SK-N-MC (cell line): ENCODE data around the gene DST.
"Not testable (repeated sequence)": the region's sequence is repeated elsewhere in the genome, so short reads cannot be mapped to it uniquely, and the experiment has no call there.

Experiments used
- DNase-seq: peaks from one replicate; pipeline ENCODE4 v3.0.0-alpha.2; 2011; ENCODE audit warnings: low read depth, low spot score
- H3K27ac ChIP-seq: fragments of 200-600 bp; sonication (generic); 2 replicates; pipeline ENCODE4 v1.5.1; 2016; ENCODE audit warnings: mixed run types
- H3K36me3 ChIP-seq: fragments of 200-600 bp; sonication (generic); 2 replicates; pipeline ENCODE4 v1.6.1; 2017; ENCODE audit warnings: antibody characterized with exemption, low read length, mixed read lengths; ENCODE audit not compliant: insufficient read depth
- H3K4me3 ChIP-seq: fragments of 200-600 bp; sonication (generic); 2 replicates; pipeline ENCODE4 v1.5.1; 2016
- H3K9ac ChIP-seq: fragments of 200-600 bp; sonication (generic); 2 replicates; pipeline ENCODE4 v1.8.0; 2017; ENCODE audit warnings: mixed run types, mixed read lengths; ENCODE audit not compliant: insufficient read length
- H3K9me3 ChIP-seq: fragments of 200-600 bp; sonication (generic); 2 replicates; pipeline ENCODE4 v1.6.1; 2017; ENCODE audit warnings: low read depth, mild to moderate bottlenecking, antibody characterized with exemption, low read length, moderate library complexity, mixed read lengths
- EZH2 ChIP-seq: fragments of 200-600 bp; sonication (generic); IDR thresholded peaks from one replicate; pipeline ENCODE4 v1.6.1; 2017; ENCODE audit warnings: antibody characterized with exemption
- FOXP2 ChIP-seq: optimal IDR thresholded peaks from 2 replicates; pipeline ENCODE3; 2011; ENCODE audit warnings: mild to moderate bottlenecking, moderate library complexity; ENCODE audit not compliant: insufficient read depth; ENCODE audit errors: extremely low read length, control extremely low read depth
- POLR2AphosphoS5 ChIP-seq: IDR thresholded peaks from 2 replicates; pipeline ENCODE4 v1.6.1; 2012; ENCODE audit warnings: mild to moderate bottlenecking, low read depth, low read length, borderline replicate concordance

DST gene

GRCh38 chr6:56567501-56567900, 75.2 kb downstream of the DST start:
- Histone ChIP-seq H3K9ac (no peak overlapping the region), H3K27ac (no peak overlapping the region), H3K9me3 (no peaks in the 10 kb centered on the region), H3K4me3 (no peak overlapping the region), H3K36me3 (no peaks in the 10 kb centered on the region)
- no peak for TF ChIP-seq FOXP2
- no peak for TF ChIP-seq POLR2AphosphoS5
- TF ChIP-seq EZH2, result no peak
- DNase-seq, result no peak

GRCh38 chr6:56562730-56563129, 80.0 kb downstream of the DST start:
- not testable (repeated sequence) for H3K27ac ChIP-seq, DNase-seq, H3K9me3 ChIP-seq, H3K4me3 ChIP-seq, H3K9ac ChIP-seq, H3K36me3 ChIP-seq

GRCh38 chr6:56556751-56557540, 85.7 kb downstream of the DST start:
- Histone ChIP-seq H3K27ac (no peak overlapping the region), H3K36me3 (0 out of 2 replicates have a peak, but pooled peaks cover 7% of the 10 kb centered on the region), H3K9ac (no peak overlapping the region), H3K4me3 (no peak overlapping the region), H3K9me3 (no peaks in the 10 kb centered on the region)
- DNase-seq, result no peak
- TF ChIP-seq FOXP2 (no peak), EZH2 (no peak), POLR2AphosphoS5 (no peak)

GRCh38 chr6:56555438-56555872, 87.2 kb downstream of the DST start:
- H3K9me3 ChIP-seq, result no peaks in the 10 kb centered on the region
- H3K9ac ChIP-seq, result no peak overlapping the region
- TF ChIP-seq FOXP2, result no peak
- TF ChIP-seq EZH2, result no peak
- no peak overlapping the region for H3K4me3 ChIP-seq
- 0 out of 2 replicates have a peak, but pooled peaks cover 7% of the 10 kb centered on the region for H3K36me3 ChIP-seq
- H3K27ac ChIP-seq, result no peak overlapping the region
- DNase-seq, result no peak

- TF ChIP-seq POLR2AphosphoS5 (no peak), FOXP2 (no peak), EZH2 (no peak)
- no peak for DNase-seq
- 0 out of 2 replicates have a peak, but pooled peaks cover 7% of the 10 kb centered on the region for H3K36me3 ChIP-seq
- no peak overlapping the region for H3K27ac ChIP-seq
- no peaks in the 10 kb centered on the region for H3K9me3 ChIP-seq
- H3K9ac ChIP-seq, result no peak overlapping the region
- no peak overlapping the region for H3K4me3 ChIP-seq
Measured at GRCh38 chr6:56552187-56553130, 90.2 kb downstream of the DST start.

GRCh38 chr6:56551409-56552120, 91.1 kb downstream of the DST start:
- TF ChIP-seq FOXP2 (no peak), POLR2AphosphoS5 (no peak), EZH2 (no peak)
- H3K9ac ChIP-seq, result no peak overlapping the region
- H3K36me3 ChIP-seq, result 0 out of 2 replicates have a peak, but pooled peaks cover 7% of the 10 kb centered on the region
- DNase-seq, result no peak
- no peaks in the 10 kb centered on the region for H3K9me3 ChIP-seq
- H3K27ac ChIP-seq, result no peak overlapping the region
- no peak overlapping the region for H3K4me3 ChIP-seq

- no peak overlapping the region for H3K9ac ChIP-seq
- DNase-seq, result no peak
Measured at GRCh38 chr6:56550301-56550700, 92.4 kb downstream of the DST start.

GRCh38 chr6:56549014-56549413, 93.7 kb downstream of the DST start:
- TF ChIP-seq FOXP2 (no peak), POLR2AphosphoS5 (no peak), EZH2 (no peak)
- Histone ChIP-seq H3K27ac (no peak overlapping the region), H3K4me3 (no peak overlapping the region), H3K9ac (no peak overlapping the region), H3K36me3 (0 out of 2 replicates have a peak, but pooled peaks cover 4% of the 10 kb centered on the region), H3K9me3 (no peaks in the 10 kb centered on the region)
- no peak for DNase-seq

More at GRCh38 chr6:56550301-56550700, 92.4 kb downstream of the DST start:
- H3K9me3 ChIP-seq, result no peaks in the 10 kb centered on the region
- no peak overlapping the region for H3K4me3 ChIP-seq
- H3K36me3 ChIP-seq, result 0 out of 2 replicates have a peak, but pooled peaks cover 7% of the 10 kb centered on the region
- TF ChIP-seq POLR2AphosphoS5 (no peak), EZH2 (no peak), FOXP2 (no peak)
- H3K27ac ChIP-seq, result no peak overlapping the region
